Endothelial cell of umbilical vein (primary cell): ENCODE results near the gene TMEM139. TPM values are rescaled to one million over a fixed set of nuclear protein-coding genes. Genes with fewer than 3 reads are reported as not detected.

Experiments used
- BruUV-seq: library from RNA; stranded (reverse); fragments of 400-500 nt; replicated peaks from 2 replicates; lab custom pipeline; 2021; lab: Mats Ljungman, UMichigan
- CTCF ChIA-PET: fragments of 300-600, 350-600 bp; sonication (Branson Sonifier 250); formaldehyde crosslinking; loops from one replicate; lab custom pipeline; 2021; ENCODE audit warnings: antibody characterized with exemption, inconsistent platforms; lab: Charles Lee
- POLR2A ChIA-PET: fragments of 300-600, 350-600 bp; sonication (Branson Sonifier 250); formaldehyde crosslinking; loops from one replicate; lab custom pipeline; 2021; ENCODE audit warnings: antibody characterized with exemption, inconsistent platforms; lab: Charles Lee
- DNase-seq: peaks from one replicate; pipeline ENCODE4 v3.0.0-alpha.2; 2011; ENCODE audit warnings: low read depth, low spot score
- FAIRE-seq: peaks from 2 replicates; lab custom pipeline; 2011; peaks lifted over from hg19 to GRCh38; lab: Jason Lieb, UNC
- H2AFZ ChIP-seq: 2 replicates; pipeline ENCODE4 v1.6.0; 2012; ENCODE audit warnings: low read depth, low read length, control low read depth, inconsistent platforms
- H3K27ac ChIP-seq: 2 replicates; pipeline ENCODE4 v1.5.1; 2011; ENCODE audit warnings: low read depth, mild to moderate bottlenecking, control low read depth, low read length, moderate library complexity; ENCODE audit not compliant: insufficient read depth
- H3K27me3 ChIP-seq, 2 experiments: 2 replicates each; pipeline versions ENCODE4 v1.6.0 to v1.6.1; 2011; ENCODE audit warnings: low read length in 2 of 2, mixed read lengths in 1 of 2; ENCODE audit not compliant: control insufficient read depth in 2 of 2, insufficient read depth in 2 of 2
- H3K36me3 ChIP-seq, 2 experiments: 2 replicates in 1 of 2; 3 replicates in 1 of 2; pipeline ENCODE4 v1.5.1; 2011; ENCODE audit warnings: low read length in 2 of 2, mild to moderate bottlenecking in 1 of 2, moderate library complexity in 1 of 2; ENCODE audit not compliant: control insufficient read depth in 2 of 2, insufficient read depth in 2 of 2; ENCODE audit errors: extremely low read depth in 1 of 2
- H3K4me1 ChIP-seq: 3 replicates; pipeline ENCODE4 v1.5.1; 2011; ENCODE audit warnings: mild to moderate bottlenecking, low read length; ENCODE audit not compliant: control insufficient read depth, insufficient read depth; ENCODE audit errors: extremely low read depth
- H3K4me2 ChIP-seq: 2 replicates; pipeline ENCODE4 v1.6.1; 2011; ENCODE audit warnings: low read length, control low read depth, mixed read lengths; ENCODE audit not compliant: insufficient read depth
- H3K4me3 ChIP-seq, 3 experiments: fragments of 200-600 bp in 1 of 3; sonication (generic), shearing (Covaris generic) in 1 of 3; replicated peaks in 1 of 3; 2 replicates each; pipeline ENCODE4 v1.5.1; 2011 to 2016; ENCODE audit warnings: control low read depth in 3 of 3, low read length in 3 of 3, mild to moderate bottlenecking in 2 of 3, inconsistent platforms in 1 of 3, low read depth in 1 of 3, moderate library complexity in 1 of 3; ENCODE audit not compliant: insufficient read depth in 1 of 3
- H3K79me2 ChIP-seq: 2 replicates; pipeline ENCODE4 v1.6.0; 2012; ENCODE audit warnings: low read length, inconsistent platforms; ENCODE audit not compliant: control insufficient read depth, insufficient read depth
- H3K9ac ChIP-seq: replicated peaks from 2 replicates; pipeline ENCODE3; 2011; ENCODE audit warnings: low read length, control low read depth; ENCODE audit not compliant: insufficient read depth; ENCODE audit errors: extremely low read depth
- H3K9me1 ChIP-seq: replicated peaks from 3 replicates; pipeline ENCODE4 v1.6.0; 2011; ENCODE audit warnings: mild to moderate bottlenecking, low read length; ENCODE audit not compliant: control insufficient read depth, insufficient read depth; ENCODE audit errors: extremely low read depth
- H3K9me3 ChIP-seq: replicated peaks from 2 replicates; pipeline ENCODE4 v1.5.1; 2012; ENCODE audit warnings: low read length, inconsistent platforms; ENCODE audit not compliant: control insufficient read depth, insufficient read depth
- H4K20me1 ChIP-seq: replicated peaks from 2 replicates; pipeline ENCODE3; 2011; ENCODE audit warnings: mild to moderate bottlenecking, low read length; ENCODE audit not compliant: control insufficient read depth, insufficient read depth; ENCODE audit errors: extremely low read depth
- EZH2 ChIP-seq: IDR thresholded peaks from 2 replicates; pipeline ENCODE4 v1.6.1; 2012; ENCODE audit warnings: borderline replicate concordance, low read depth, mild to moderate bottlenecking, moderate library complexity, low read length, inconsistent platforms; ENCODE audit not compliant: severe bottlenecking
- FOS ChIP-seq: IDR thresholded peaks from 2 replicates; pipeline ENCODE4 v1.6.1; 2011; ENCODE audit warnings: mild to moderate bottlenecking, low read length, moderate library complexity, borderline replicate concordance; ENCODE audit not compliant: insufficient read depth
- GATA2 ChIP-seq: IDR thresholded peaks from 2 replicates; pipeline ENCODE4 v1.7.0; 2011; ENCODE audit warnings: low read depth, mild to moderate bottlenecking, moderate library complexity, mixed read lengths, low read length; ENCODE audit not compliant: insufficient read length, insufficient read depth
- JUN ChIP-seq: IDR thresholded peaks from 2 replicates; pipeline ENCODE4 v1.6.1; 2011; ENCODE audit warnings: borderline replicate concordance, low read depth; ENCODE audit not compliant: insufficient read length, insufficient read depth
- MAX ChIP-seq: IDR thresholded peaks from 2 replicates; pipeline ENCODE4 v1.6.1; 2011; ENCODE audit not compliant: insufficient read depth, insufficient read length
- MYC ChIP-seq: IDR thresholded peaks from one replicate; pipeline ENCODE4 v1.6.1; 2011; ENCODE audit warnings: mild to moderate bottlenecking, low read depth, low read length
- POLR2A ChIP-seq: IDR thresholded peaks from 2 replicates; pipeline ENCODE4 v1.6.1; 2012; ENCODE audit warnings: low read depth, mild to moderate bottlenecking, control low read depth, low read length
- POLR2AphosphoS5 ChIP-seq: IDR thresholded peaks from 2 replicates; pipeline ENCODE4 v1.6.1; 2012; ENCODE audit warnings: low read depth, mild to moderate bottlenecking, control low read depth, low read length, moderate library complexity; ENCODE audit not compliant: insufficient read depth
- dilution Hi-C: fragments of 300-500 bp; cut with MboI; formaldehyde crosslinking; loops from one replicate; pipeline ENCODE4 v1.15.0; 2019; ENCODE audit warnings: low sequenced_read_pairs; ENCODE audit not compliant: extremely low pct_ligation_motif_present
- intact Hi-C: fragments of 100-400 bp; cut with micrococcal nuclease; formaldehyde crosslinking; loops from one replicate; pipeline ENCODE4 v1.10.0; 2022
- polyA plus RNA-seq, 4 experiments: library from polyadenylated mRNA; depleted of rRNA in 3 of 4; stranded (reverse) in 3 of 4; unstranded in 1 of 4; fragments of >200 nt; gene quantifications; 2 replicates each; pipeline versions ENCODE4 v1.2.1 to v1.2.3, GENCODE V29; 2011 to 2012; ENCODE audit warnings: missing spikeins in 1 of 4
- total RNA-seq: library from RNA; stranded (reverse); gene quantifications from 2 replicates; pipeline ENCODE4 v1.2.3, GENCODE V29; 2021
- TF ChIP-seq, protein P1 (sequence below), 2 donors: IDR thresholded peaks; 1 replicate in 1 of 2; 2 replicates in 1 of 2; pipeline ENCODE4 v1.5.1; 2011; ENCODE audit warnings: low read length in 2 of 2, mild to moderate bottlenecking in 2 of 2, moderate library complexity in 2 of 2, control low read depth in 1 of 2, inconsistent platforms in 1 of 2, low read depth in 1 of 2; ENCODE audit not compliant: insufficient read depth in 1 of 2; ENCODE audit errors: extremely low read depth in 1 of 2

TMEM139 gene
- total and polyA plus RNA-seq, 2 donors (not counting 3 experiments of a cell fraction or from before 2014, with no cell fraction given) = 0.37 TPM; not detected in 1

DNA sequence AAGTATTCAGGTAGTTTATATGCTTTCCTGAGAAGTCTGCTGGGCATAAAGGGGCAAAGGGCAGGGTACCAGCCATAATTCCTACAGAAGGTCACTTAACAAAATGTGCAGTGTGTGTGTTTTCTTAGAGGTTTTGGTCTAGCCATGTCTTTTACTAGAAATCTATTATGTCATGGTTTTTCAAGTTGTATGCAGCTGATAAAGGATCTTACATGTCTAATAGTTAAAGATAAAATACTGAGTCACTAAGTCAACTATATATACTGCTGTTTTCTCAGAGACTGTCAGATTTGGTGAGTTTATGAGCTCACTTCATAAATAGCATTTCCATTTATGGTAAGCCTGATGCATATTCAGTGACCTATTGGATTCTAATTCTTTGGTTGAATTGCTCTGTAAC is 11.1 kb downstream of the TMEM139 start:
- H3K36me3 ChIP-seq = peaks cover 33 to 47% of the 10 kb centered on the region in 2 experiments
- no peaks in the 10 kb centered on the region for H3K9me1 ChIP-seq
- H3K79me2 ChIP-seq = peaks cover 27% of the 10 kb centered on the region
- H3K4me3 ChIP-seq = peak overlapping the region in 1 of 3 experiments; percentile 1
- peak overlapping the region; percentile 61 for H3K9ac ChIP-seq
- peak overlapping the region; percentile 74 for H3K27ac ChIP-seq
- FAIRE-seq = peak; percentile 93
- H3K9me3 ChIP-seq = no peaks in the 10 kb centered on the region
- H2AFZ ChIP-seq = no peak overlapping the region
- DNase-seq = peak; percentile 88
- ChIA-PET POLR2A (interaction anchor here (1.1 to 1.6 kb wide), 4 partner anchors 8 to 86 kb away, joined by 3 to 7 read pairs (median 6); partner anchors contain the start of gene CASP2), CTCF (interaction anchor here (0.8 to 4.7 kb wide), 13 partner anchors 8 to 441 kb away, joined by 3 to 40 read pairs (median 8); partner anchors contain the start of genes CASP2 and GSTK1)
- H3K4me1 ChIP-seq = peaks cover 40% of the 10 kb centered on the region
- dilution Hi-C loops = no loop called here
- H3K27me3 ChIP-seq = no peaks in the 10 kb centered on the region
- peak overlapping the region; percentile 59 for H3K4me2 ChIP-seq
- peaks cover 3% of the 10 kb centered on the region for H4K20me1 ChIP-seq
- intact Hi-C loops = loop anchor here (1.0 to 5.0 kb wide), 3 partner anchors 8 to 289 kb away; partner anchors contain the start of genes CASP2 and GSTK1
- TF ChIP-seq MAX (no peak), POLR2A (no peak), MYC (no peak), JUN (peak; percentile 80), FOS (peak; percentile 55), GATA2 (peak; percentile 79), EZH2 (no peak), POLR2AphosphoS5 (peak; percentile 22)
- TF ChIP-seq, protein P1, sequence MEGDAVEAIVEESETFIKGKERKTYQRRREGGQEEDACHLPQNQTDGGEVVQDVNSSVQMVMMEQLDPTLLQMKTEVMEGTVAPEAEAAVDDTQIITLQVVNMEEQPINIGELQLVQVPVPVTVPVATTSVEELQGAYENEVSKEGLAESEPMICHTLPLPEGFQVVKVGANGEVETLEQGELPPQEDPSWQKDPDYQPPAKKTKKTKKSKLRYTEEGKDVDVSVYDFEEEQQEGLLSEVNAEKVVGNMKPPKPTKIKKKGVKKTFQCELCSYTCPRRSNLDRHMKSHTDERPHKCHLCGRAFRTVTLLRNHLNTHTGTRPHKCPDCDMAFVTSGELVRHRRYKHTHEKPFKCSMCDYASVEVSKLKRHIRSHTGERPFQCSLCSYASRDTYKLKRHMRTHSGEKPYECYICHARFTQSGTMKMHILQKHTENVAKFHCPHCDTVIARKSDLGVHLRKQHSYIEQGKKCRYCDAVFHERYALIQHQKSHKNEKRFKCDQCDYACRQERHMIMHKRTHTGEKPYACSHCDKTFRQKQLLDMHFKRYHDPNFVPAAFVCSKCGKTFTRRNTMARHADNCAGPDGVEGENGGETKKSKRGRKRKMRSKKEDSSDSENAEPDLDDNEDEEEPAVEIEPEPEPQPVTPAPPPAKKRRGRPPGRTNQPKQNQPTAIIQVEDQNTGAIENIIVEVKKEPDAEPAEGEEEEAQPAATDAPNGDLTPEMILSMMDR (IDR thresholded peaks at IDR 0.05; ENCODE audit: extremely low read depth in 1 of 2, insufficient read depth in 1 of 2, low read depth in 1 of 2, low read length in 2 of 2) = no peak
- no TSS peak for BruUV-seq
